Loucy (cell line): ENCODE measurements around the gene ABCF2.

Experiments
- H2AFZ ChIP-seq: fragments of 200-600 bp; sonication (generic); 2 replicates; pipeline ENCODE4 v1.6.0; 2016; ENCODE audit warnings: antibody characterized with exemption, mild to moderate bottlenecking, low read length, moderate library complexity
- H3F3A ChIP-seq: fragments of 200-600 bp; 2 replicates; pipeline ENCODE4 v1.6.0; 2016; ENCODE audit warnings: antibody characterized with exemption, low read depth, mild to moderate bottlenecking
- H3K27me3 ChIP-seq: fragments of 200-600 bp; sonication (generic); 2 replicates; pipeline ENCODE4 v1.6.1; 2014; ENCODE audit warnings: low read length, mild to moderate bottlenecking; ENCODE audit not compliant: insufficient read depth, poor library complexity, severe bottlenecking
- H3K36me3 ChIP-seq: fragments of 200-600 bp; sonication (generic); 2 replicates; pipeline ENCODE4 v1.6.1; 2016; ENCODE audit warnings: low read length; ENCODE audit not compliant: insufficient read depth
- H3K4me1 ChIP-seq: fragments of 200-600 bp; sonication (generic); 2 replicates; pipeline ENCODE4 v1.5.1; 2014; ENCODE audit warnings: low read length, mild to moderate bottlenecking; ENCODE audit not compliant: insufficient read depth, poor library complexity, severe bottlenecking
- H3K4me2 ChIP-seq: fragments of 200-600 bp; sonication (generic); 2 replicates; pipeline ENCODE4 v1.6.0; 2014; ENCODE audit warnings: antibody characterized with exemption, low read length, low read depth, mild to moderate bottlenecking; ENCODE audit not compliant: poor library complexity, severe bottlenecking
- H3K4me3 ChIP-seq: fragments of 200-600 bp; sonication (generic); 2 replicates; pipeline ENCODE4 v1.5.1; 2014; ENCODE audit warnings: low read length, mild to moderate bottlenecking, mixed read lengths; ENCODE audit not compliant: poor library complexity, severe bottlenecking
- H3K79me2 ChIP-seq: fragments of 200-600 bp; sonication (generic); 2 replicates; pipeline ENCODE4 v1.6.1; 2014; ENCODE audit warnings: low read length; ENCODE audit not compliant: insufficient read depth
- H3K9ac ChIP-seq: fragments of 200-600 bp; sonication (generic); 2 replicates; pipeline ENCODE4 v1.6.0; 2014; ENCODE audit warnings: mild to moderate bottlenecking, low read depth, low read length, moderate library complexity; ENCODE audit not compliant: poor library complexity, severe bottlenecking
- H3K9me2 ChIP-seq: fragments of 200-600 bp; sonication (generic); replicated peaks from 2 replicates; pipeline ENCODE4 v1.6.1; 2016; ENCODE audit warnings: low read depth, low read length, mixed read lengths
- H3K9me3 ChIP-seq: fragments of 200-600 bp; sonication (generic); 2 replicates; pipeline ENCODE4 v1.6.1; 2014; ENCODE audit warnings: mild to moderate bottlenecking, antibody characterized with exemption, low read length, low read depth; ENCODE audit not compliant: insufficient read depth
- H4K20me1 ChIP-seq: fragments of 200-600 bp; sonication (generic); 2 replicates; pipeline ENCODE4 v1.6.0; 2014; ENCODE audit warnings: antibody characterized with exemption, low read length, mild to moderate bottlenecking; ENCODE audit not compliant: insufficient read depth, poor library complexity, severe bottlenecking
- CTCF ChIP-seq: fragments of 200-600 bp; sonication (generic); conservative IDR thresholded peaks from 2 replicates; pipeline ENCODE4 v1.5.1; 2014; ENCODE audit warnings: mild to moderate bottlenecking, antibody characterized with exemption, low read length
- EZH2phosphoT487 ChIP-seq: fragments of 200-600 bp; IDR thresholded peaks from 2 replicates; pipeline ENCODE4 v1.6.1; 2018; ENCODE audit warnings: antibody characterized with exemption, mild to moderate bottlenecking, moderate library complexity, borderline replicate concordance

Gene ABCF2

DNA sequence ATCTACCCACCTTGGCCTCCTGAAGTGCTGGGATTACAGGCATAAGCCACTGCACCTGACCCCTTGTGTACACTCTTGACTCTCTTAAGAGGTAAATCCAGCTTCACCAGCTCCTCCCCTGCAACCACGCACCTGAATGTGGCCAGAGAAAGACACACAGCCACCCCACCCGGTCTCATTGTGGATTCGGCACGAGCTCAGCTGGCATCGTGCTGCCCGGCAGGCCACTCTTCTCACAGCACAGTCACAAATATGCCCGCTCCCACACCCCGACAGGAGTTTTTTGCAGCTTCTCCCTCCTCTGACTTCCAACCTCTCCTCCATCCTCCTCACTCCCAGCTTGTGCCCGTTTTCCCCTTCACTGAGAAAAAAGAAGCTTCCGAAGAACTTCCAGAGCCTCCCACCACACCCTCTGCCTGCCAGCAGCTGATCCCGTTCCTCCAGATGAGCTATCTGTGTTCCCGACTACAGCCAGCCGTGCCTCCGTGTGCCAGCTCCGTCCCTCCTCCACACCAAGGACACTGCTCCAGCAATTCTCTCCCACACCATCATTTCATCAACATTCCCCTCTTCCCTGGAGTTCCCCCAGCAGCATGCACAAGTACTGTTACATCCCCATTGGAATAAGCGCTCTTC, 29.5 kb upstream of the ABCF2 start:
- no peaks in the 10 kb centered on the region for H3F3A ChIP-seq
- peaks cover 5% of the 10 kb centered on the region for H3K4me1 ChIP-seq
- no peak for TF ChIP-seq EZH2phosphoT487
- no peak for TF ChIP-seq CTCF
- no peaks in the 10 kb centered on the region for H3K9me2 ChIP-seq
- no peak overlapping the region for H3K9ac ChIP-seq
- H3K4me2 ChIP-seq, result no peak overlapping the region
- H3K79me2 ChIP-seq, result no peaks in the 10 kb centered on the region
- no peaks in the 10 kb centered on the region for H4K20me1 ChIP-seq
- H3K4me3 ChIP-seq, result no peak overlapping the region
- no peaks in the 10 kb centered on the region for H3K27me3 ChIP-seq
- H3K36me3 ChIP-seq, result no peaks in the 10 kb centered on the region
- H3K9me3 ChIP-seq, result no peaks in the 10 kb centered on the region
- H2AFZ ChIP-seq, result no peak overlapping the region

GRCh38 chr7:151255390-151255789, 28.4 kb upstream of the ABCF2 start:
- Histone ChIP-seq H3K4me3 (no peak overlapping the region), H3K36me3 (no peaks in the 10 kb centered on the region), H3K27me3 (no peaks in the 10 kb centered on the region), H3K79me2 (no peaks in the 10 kb centered on the region), H3K9me2 (no peaks in the 10 kb centered on the region), H4K20me1 (no peaks in the 10 kb centered on the region), H3K9me3 (no peaks in the 10 kb centered on the region), H3K4me1 (peaks cover 11% of the 10 kb centered on the region), H3F3A (no peaks in the 10 kb centered on the region), H2AFZ (no peak overlapping the region), H3K4me2 (no peak overlapping the region), H3K9ac (no peak overlapping the region)
- TF ChIP-seq CTCF (no peak), EZH2phosphoT487 (no peak)

DNA sequence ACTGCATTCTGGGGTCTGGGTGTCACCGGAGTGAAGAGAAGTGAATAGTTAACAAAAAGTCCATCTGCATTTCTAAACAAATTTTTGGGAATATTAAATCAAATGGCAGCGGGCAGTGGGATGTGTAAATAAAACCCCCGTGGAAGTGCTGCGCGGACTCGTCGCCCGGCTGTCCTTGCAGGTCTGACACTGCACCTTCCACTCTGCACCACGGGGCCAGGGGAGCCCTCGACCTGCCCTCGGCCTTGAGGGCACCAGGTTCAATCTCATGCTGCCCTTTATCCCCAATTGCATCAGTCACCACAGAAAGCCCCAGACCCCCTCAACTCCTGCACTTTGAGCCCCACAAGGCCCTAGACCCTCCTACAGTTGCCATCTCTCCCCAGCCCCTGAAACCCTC, 27.8 kb upstream of the ABCF2 start:
- no peak overlapping the region for H3K9ac ChIP-seq
- no peaks in the 10 kb centered on the region for H3K27me3 ChIP-seq
- H3K79me2 ChIP-seq, result no peaks in the 10 kb centered on the region
- no peaks in the 10 kb centered on the region for H3K36me3 ChIP-seq
- no peaks in the 10 kb centered on the region for H4K20me1 ChIP-seq
- H3K9me2 ChIP-seq, result no peaks in the 10 kb centered on the region
- no peak overlapping the region for H2AFZ ChIP-seq
- no peak overlapping the region for H3K4me3 ChIP-seq
- no peaks in the 10 kb centered on the region for H3F3A ChIP-seq
- H3K9me3 ChIP-seq, result no peaks in the 10 kb centered on the region
- no peak overlapping the region for H3K4me2 ChIP-seq
- H3K4me1 ChIP-seq, result peaks cover 11% of the 10 kb centered on the region
- TF ChIP-seq EZH2phosphoT487 (no peak), CTCF (no peak)
